CD14-positive monocyte (primary cell): ENCODE data around the gene TMEM271. TPM values are rescaled to one million over a fixed set of nuclear protein-coding genes. Genes with fewer than 3 reads are reported as not detected.

Source experiments
- DNase-seq, 3 donors: peaks; one replicate each; pipeline ENCODE4 v3.0.0-alpha.2; 2011 to 2022
- H2AFZ ChIP-seq: 2 replicates; pipeline ENCODE4 v1.6.0; 2012; ENCODE audit warnings: mild to moderate bottlenecking, low read depth, low read length, inconsistent platforms; ENCODE audit not compliant: insufficient read depth, poor library complexity, severe bottlenecking
- H3K27ac ChIP-seq, 2 donors: 1 replicate in 1 of 2; 2 replicates in 1 of 2; pipeline ENCODE4 v1.5.1; 2012 to 2013; ENCODE audit warnings: low read length in 2 of 2, control low read depth in 1 of 2, inconsistent platforms in 1 of 2, low read depth in 1 of 2, mild to moderate bottlenecking in 1 of 2
- H3K27me3 ChIP-seq, 2 donors: one replicate each; pipeline versions ENCODE4 v1.6.0 to v1.6.1; 2011 to 2013; ENCODE audit warnings: low read length in 2 of 2; ENCODE audit not compliant: control insufficient read depth in 2 of 2, insufficient read depth in 2 of 2
- H3K36me3 ChIP-seq, 2 donors: replicated peaks in 1 of 2; 1 replicate in 1 of 2; 2 replicates in 1 of 2; pipeline versions ENCODE4 v1.5.1 to v1.6.1; 2012 to 2013; ENCODE audit warnings: low read length in 2 of 2, control low read depth in 1 of 2, inconsistent platforms in 1 of 2, mild to moderate bottlenecking in 1 of 2; ENCODE audit not compliant: insufficient read depth in 2 of 2, control insufficient read depth in 1 of 2
- H3K4me1 ChIP-seq, 2 donors: 1 replicate in 1 of 2; 2 replicates in 1 of 2; pipeline versions ENCODE4 v1.5.1 to v1.6.1; 2012 to 2013; ENCODE audit warnings: low read length in 2 of 2, control low read depth in 1 of 2, inconsistent platforms in 1 of 2, mild to moderate bottlenecking in 1 of 2, moderate library complexity in 1 of 2; ENCODE audit not compliant: insufficient read depth in 2 of 2, control insufficient read depth in 1 of 2
- H3K4me2 ChIP-seq: replicated peaks from 2 replicates; pipeline ENCODE3; 2012; ENCODE audit warnings: low read length, moderate library complexity, mild to moderate bottlenecking; ENCODE audit not compliant: poor library complexity, severe bottlenecking; ENCODE audit errors: extremely low read depth
- H3K4me3 ChIP-seq, 3 experiments: fragments of 200-600 bp in 1 of 3; sonication (generic) in 1 of 3; replicated peaks in 1 of 3; 1 replicate in 2 of 3; 2 replicates in 1 of 3; pipeline ENCODE4 v1.5.1; 2011 to 2013; ENCODE audit warnings: low read length in 3 of 3, mild to moderate bottlenecking in 3 of 3, control low read depth in 2 of 3, low read depth in 2 of 3, inconsistent platforms in 1 of 3, moderate library complexity in 1 of 3
- H3K79me2 ChIP-seq: 2 replicates; pipeline ENCODE4 v1.6.0; 2012; ENCODE audit warnings: mild to moderate bottlenecking, control low read depth, inconsistent platforms, low read length, moderate library complexity; ENCODE audit not compliant: insufficient read depth
- H3K9ac ChIP-seq: 2 replicates; pipeline ENCODE4 v1.6.0; 2017; ENCODE audit warnings: low read length, mild to moderate bottlenecking; ENCODE audit not compliant: insufficient read depth, poor library complexity, severe bottlenecking
- H3K9me3 ChIP-seq, 2 donors: replicated peaks in 1 of 2; 1 replicate in 1 of 2; 2 replicates in 1 of 2; pipeline versions ENCODE4 v1.5.1 to v1.6.1; 2012 to 2013; ENCODE audit warnings: low read length in 2 of 2, control low read depth in 1 of 2; ENCODE audit not compliant: control insufficient read depth in 1 of 2, insufficient read depth in 1 of 2
- H4K20me1 ChIP-seq: 2 replicates; pipeline ENCODE4 v1.6.0; 2012; ENCODE audit warnings: mild to moderate bottlenecking, low read length, control low read depth, moderate library complexity; ENCODE audit not compliant: insufficient read depth
- H3K27ac Mint-ChIP-seq, 7 donors: one replicate each; pipeline ENCODE4 v1.8.0; 2020; ENCODE audit warnings: mild to moderate bottlenecking in 7 of 7, mixed read lengths in 7 of 7, moderate library complexity in 6 of 7, inconsistent platforms in 2 of 7
- H3K27me3 Mint-ChIP-seq, 3 donors: one replicate each; pipeline ENCODE4 v1.8.0; 2021 to 2022; ENCODE audit warnings: low read depth in 3 of 3, mild to moderate bottlenecking in 3 of 3, mixed read lengths in 3 of 3, moderate library complexity in 3 of 3, inconsistent platforms in 1 of 3
- H3K36me3 Mint-ChIP-seq, 2 donors: one replicate each; pipeline ENCODE4 v1.8.0; 2020; ENCODE audit warnings: mixed read lengths in 2 of 2, inconsistent platforms in 1 of 2, mild to moderate bottlenecking in 1 of 2
- H3K4me1 Mint-ChIP-seq: one replicate; pipeline ENCODE4 v1.8.0; 2020; ENCODE audit warnings: mild to moderate bottlenecking, mixed read lengths
- H3K4me3 Mint-ChIP-seq, 2 donors: one replicate each; pipeline ENCODE4 v1.8.0; 2020; ENCODE audit warnings: mild to moderate bottlenecking in 2 of 2, mixed read lengths in 2 of 2, moderate library complexity in 1 of 2
- H3K9me3 Mint-ChIP-seq, 7 donors: one replicate each; pipeline ENCODE4 v1.8.0; 2020 to 2022; ENCODE audit warnings: mixed read lengths in 7 of 7, mild to moderate bottlenecking in 6 of 7, moderate library complexity in 6 of 7, inconsistent platforms in 2 of 7
- CTCF ChIP-seq: fragments of 200-600 bp; IDR thresholded peaks from one replicate; pipeline ENCODE4 v1.8.0; 2022; ENCODE audit warnings: antibody characterized with exemption, mild to moderate bottlenecking
- WGBS: methylation state at CpG from one replicate; pipeline ENCODE4 v1.1.5; 2013; ENCODE audit warnings: missing lambda C conversion rate; ENCODE audit not compliant: insufficient coverage; 5-methylcytosine and 5-hydroxymethylcytosine counted together
- intact Hi-C, 2 donors: fragments of 100-400 bp; cut with micrococcal nuclease; formaldehyde crosslinking; loops; one replicate each; pipeline versions ENCODE4 v1.15.0 to v1.15.1; 2023
- polyA plus RNA-seq, 3 donors: library from polyadenylated mRNA; depleted of rRNA in 1 of 3; unstranded in 2 of 3; stranded (reverse) in 1 of 3; fragments of 300-500 nt in 2 of 3; fragments of >200 nt in 1 of 3; fragmentation: Illumina TruSeq in 2 of 3; gene quantifications; 1 replicate in 2 of 3; 2 replicates in 1 of 3; pipeline ENCODE4 v1.2.3, GENCODE V29; 2012 to 2021

Gene TMEM271
- polyA plus RNA-seq, 3 donors = not detected

DNA sequence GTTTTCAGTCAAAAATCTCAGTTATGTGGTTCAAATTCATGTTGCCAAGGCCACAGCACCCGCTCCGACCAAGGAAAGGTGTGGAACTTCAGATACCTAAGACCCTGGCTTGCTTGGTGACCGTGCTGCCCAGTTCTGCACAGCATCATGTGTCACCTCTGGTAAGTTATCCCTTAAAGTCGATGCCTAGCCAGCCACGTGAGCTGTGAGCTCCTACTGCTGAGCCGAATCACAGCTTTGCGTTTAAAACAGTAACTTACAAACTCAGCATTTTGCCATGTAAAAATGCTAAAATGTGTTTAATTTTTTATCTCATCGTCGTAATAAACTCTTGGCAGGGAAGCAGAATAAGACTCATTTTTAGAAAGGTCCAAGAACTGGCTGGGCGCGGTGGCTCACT is 5.3 kb downstream of the TMEM271 start:
- Histone ChIP-seq H3K4me3 (no peak overlapping the region), H3K27ac (no peak overlapping the region), H3K27me3 (peaks cover 6 to 25% of the 10 kb centered on the region in 2 donors), H4K20me1 (no peaks in the 10 kb centered on the region), H3K4me2 (no peak overlapping the region), H3K36me3 (no peaks in the 10 kb centered on the region), H3K9me3 (peaks cover 12 to 15% of the 10 kb centered on the region in 2 donors), H3K4me1 (no peaks in the 10 kb centered on the region), H2AFZ (no peak overlapping the region), H3K9ac (no peak overlapping the region), H3K79me2 (no peaks in the 10 kb centered on the region)
- H3K4me1 Mint-ChIP-seq = no peaks in the 10 kb centered on the region
- no peak for DNase-seq
- H3K9me3 Mint-ChIP-seq = peaks cover 6 to 19% (median 15%) of the 10 kb centered on the region in 7 donors
- no peak overlapping the region for H3K4me3 Mint-ChIP-seq
- H3K27ac Mint-ChIP-seq = no peak overlapping the region
- TF ChIP-seq CTCF = no peak
- intact Hi-C loops = no loop called here
- no peaks in the 10 kb centered on the region for H3K36me3 Mint-ChIP-seq
- 100% methylated on average over 6 of the region's 11 CpGs for WGBS
- peaks cover 24 to 33% (median 28%) of the 10 kb centered on the region in 3 donors for H3K27me3 Mint-ChIP-seq

DNA sequence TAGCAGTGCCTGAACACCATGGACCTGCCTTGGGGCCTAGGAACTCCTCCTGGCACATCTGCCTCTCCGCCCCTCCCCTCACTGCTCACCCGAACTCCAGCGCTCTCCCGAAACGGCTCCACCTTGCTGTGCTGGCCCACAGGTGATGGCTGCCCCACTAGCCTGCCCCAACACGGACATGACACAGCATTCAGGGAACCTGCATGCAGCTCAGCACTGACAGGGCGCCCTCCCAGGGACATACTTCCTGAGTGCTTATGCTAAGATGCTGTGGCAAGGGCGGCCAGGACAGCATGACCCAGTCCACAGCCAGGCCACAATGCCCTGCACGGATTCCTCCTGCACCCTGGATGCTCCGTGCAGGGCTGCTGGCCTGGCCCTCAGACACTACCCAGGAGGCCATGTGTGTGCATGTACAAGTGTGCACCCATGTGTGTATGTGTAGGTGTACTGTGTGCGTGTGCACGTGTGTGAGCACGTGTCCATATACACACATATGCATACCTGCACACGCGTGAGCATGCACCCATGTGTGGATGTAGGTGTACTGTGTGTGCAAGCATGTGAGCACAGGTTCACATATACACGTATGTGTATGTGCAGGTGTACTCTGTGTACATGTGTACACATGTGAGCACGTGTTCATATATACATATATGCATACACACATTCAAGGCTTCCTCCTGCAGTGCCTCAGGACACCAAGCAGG is 6.0 kb downstream of the TMEM271 start:
- Mint-ChIP-seq H3K36me3 (no peaks in the 10 kb centered on the region), H3K27ac (no peak overlapping the region), H3K27me3 (peaks cover 25 to 32% (median 26%) of the 10 kb centered on the region in 3 donors), H3K9me3 (peaks cover 11 to 25% (median 21%) of the 10 kb centered on the region in 7 donors), H3K4me1 (no peaks in the 10 kb centered on the region), H3K4me3 (no peak overlapping the region)
- Histone ChIP-seq H3K9ac (no peak overlapping the region), H3K4me3 (no peak overlapping the region), H2AFZ (no peak overlapping the region), H3K9me3 (peaks cover 12 to 15% of the 10 kb centered on the region in 2 donors), H3K79me2 (no peaks in the 10 kb centered on the region), H3K27me3 (peaks cover 6 to 25% of the 10 kb centered on the region in 2 donors), H3K4me1 (no peaks in the 10 kb centered on the region), H3K4me2 (no peak overlapping the region), H3K36me3 (no peaks in the 10 kb centered on the region), H4K20me1 (no peaks in the 10 kb centered on the region), H3K27ac (no peak overlapping the region)
- intact Hi-C loops = no loop called here
- WGBS = 67% methylated on average over 8 of the region's 17 CpGs
- no peak for DNase-seq
- TF ChIP-seq CTCF = no peak
